K562 (cell line): ENCODE measurements around the gene SLBP. TPM values are rescaled to one million over a fixed set of nuclear protein-coding genes. Genes with fewer than 3 reads are reported as not detected.

Experiments used
- CREBBP ChIP-seq: IDR thresholded peaks from one replicate; pipeline ENCODE4 v1.6.1; 2012; ENCODE audit warnings: low read depth, mild to moderate bottlenecking, control low read depth, inconsistent platforms, low read length
- KAT7 ChIP-seq: sonication (generic); formaldehyde crosslinking; IDR thresholded peaks from 2 replicates; pipeline ENCODE4 v1.8.0; 2022; ENCODE audit warnings: missing genetic modification reagents, mild to moderate bottlenecking, borderline replicate concordance
- MCM2 ChIP-seq: fragments of 450-650 bp; IDR thresholded peaks from 2 replicates; pipeline ENCODE4 v1.6.1; 2017; ENCODE audit warnings: low read depth, mild to moderate bottlenecking
- NR2C2 ChIP-seq, 2 experiments: fragments of 200-800 bp in 1 of 2; sonication (Bioruptor generic) in 1 of 2; sonication (generic) in 1 of 2; formaldehyde crosslinking in 1 of 2; IDR thresholded peaks; 2 replicates each; pipeline versions ENCODE4 v1.6.1 to v1.8.0; 2016 to 2022; ENCODE audit warnings: mild to moderate bottlenecking in 1 of 2, missing compliant biosample characterization in 1 of 2, missing genetic modification characterization in 1 of 2, missing genetic modification reagents in 1 of 2
- POLR2AphosphoS2 ChIP-seq: IDR thresholded peaks from 2 replicates; pipeline ENCODE4 v1.6.1; 2012; ENCODE audit warnings: low read length, improper control_type of control experiment
- SUPT5H ChIP-seq: fragments of 450-650 bp; IDR thresholded peaks from 2 replicates; pipeline ENCODE4 v1.6.1; 2016
- TRIM28 ChIP-seq: fragments of 450-650 bp; IDR thresholded peaks from 2 replicates; pipeline ENCODE4 v1.6.1; 2017
- ZBTB12 ChIP-seq: fragments of 250-450 bp; sonication (Bioruptor Pico); IDR thresholded peaks from 2 replicates; pipeline ENCODE4 v1.4.0; 2020
- ZNF609 ChIP-seq: sonication (generic); formaldehyde crosslinking; IDR thresholded peaks from 2 replicates; pipeline ENCODE4 v1.8.1; 2023; ENCODE audit warnings: missing genetic modification reagents, mild to moderate bottlenecking, borderline replicate concordance
- polyA plus RNA-seq, 8 experiments: library from polyadenylated mRNA; depleted of rRNA in 4 of 8; stranded (reverse) in 5 of 8; unstranded in 3 of 8; fragments of >200 nt; fragmentation: Nextera tagmentation in 2 of 8; fragmentation: Illumina TruSeq in 1 of 8; extraction: Ambion mirVana in 2 of 8; extraction: Trizol in 1 of 8; gene quantifications; 2 replicates each; pipeline versions ENCODE4 v1.2.1 to v1.2.3, GENCODE V29; 2011 to 2014; ENCODE audit warnings: inconsistent platforms in 1 of 8, missing spikeins in 1 of 8
- total RNA-seq, 7 experiments: library from RNA; depleted of rRNA in 6 of 7; stranded (reverse); fragments of >200 nt in 6 of 7; fragmentation: Illumina TruSeq in 2 of 7; extraction: Trizol in 2 of 7; gene quantifications; 2 replicates each; pipeline versions ENCODE4 v1.2.1 to v1.2.3, GENCODE V29; 2011 to 2021; ENCODE audit warnings: low replicate concordance in 1 of 7
- TF ChIP-seq, protein P1 (sequence below): sonication (generic); formaldehyde crosslinking; IDR thresholded peaks from 2 replicates; pipeline ENCODE4 v1.8.0; 2022; ENCODE audit warnings: mild to moderate bottlenecking, missing genetic modification reagents
- TF ChIP-seq, protein P2 (sequence below), 3 experiments: fragments of 200-800 bp in 1 of 3; fragments of 250-450 bp in 1 of 3; fragments of 450-650 bp in 1 of 3; sonication (Bioruptor Pico) in 1 of 3; sonication (Bioruptor generic) in 1 of 3; formaldehyde crosslinking in 1 of 3; IDR thresholded peaks; 2 replicates each; pipeline versions ENCODE4 v1.6.1 to v1.8.0; 2016 to 2022; ENCODE audit warnings: mild to moderate bottlenecking in 2 of 3, missing genetic modification characterization in 2 of 3, missing compliant biosample characterization in 1 of 3, moderate library complexity in 1 of 3

The SLBP gene
- total and polyA plus RNA-seq, 9 of the 15 experiments (the other 6 are each of a cell fraction or from before 2014, with no cell fraction given): 49.4 to 221 (median 162) TPM

DNA sequence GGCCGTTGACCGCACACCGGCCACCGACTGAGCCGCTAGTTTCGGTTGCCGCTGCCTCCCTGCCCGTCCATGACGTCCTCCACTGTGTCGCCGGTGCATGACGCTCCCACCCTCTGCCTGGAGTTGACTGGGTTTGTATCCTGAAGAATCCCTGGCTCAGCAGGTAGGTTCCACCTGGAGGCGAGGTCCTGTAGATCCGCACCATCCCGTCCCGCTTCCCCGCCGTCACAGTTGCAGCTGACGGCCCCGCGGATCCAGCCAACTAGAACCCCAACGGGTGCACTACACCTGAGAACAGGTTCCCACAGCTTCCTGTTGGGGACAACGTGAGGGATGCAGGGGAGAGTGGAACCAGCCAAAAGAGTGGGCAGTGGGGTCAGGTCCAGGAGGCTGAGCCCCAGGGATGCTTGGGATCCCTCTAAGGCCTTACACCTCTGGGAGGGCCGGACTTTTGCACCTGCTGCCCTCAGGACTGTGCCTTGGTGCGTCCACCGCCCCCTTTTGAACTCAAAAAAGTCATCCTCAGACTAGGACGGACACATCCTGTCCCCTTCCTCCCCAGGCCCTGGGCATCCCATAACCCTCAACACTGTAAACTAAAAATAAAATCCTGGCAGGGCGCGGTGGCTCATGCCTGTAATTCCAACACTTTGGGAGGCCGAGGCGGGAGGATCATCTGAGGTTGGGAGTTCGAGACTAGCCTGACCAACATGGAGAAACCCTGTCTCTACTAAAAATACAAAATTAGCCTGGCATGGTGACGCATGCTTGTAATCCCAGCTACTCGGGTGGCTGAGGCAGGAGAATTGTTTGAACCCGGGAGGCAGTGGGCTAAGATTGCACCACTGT, 1.1 kb upstream of the SLBP start (continued):
- TF ChIP-seq ZNF609 (CRISPR knock-in tag): no peak
- peak; percentile 48; the same call in 1 of the 2 replicates for TF ChIP-seq SUPT5H
- TF ChIP-seq POLR2AphosphoS2: no peak
- peak; percentile 44; the same call in 1 of the 2 replicates for TF ChIP-seq ZBTB12 (CRISPR knock-in tag)
- TF ChIP-seq, protein P1, sequence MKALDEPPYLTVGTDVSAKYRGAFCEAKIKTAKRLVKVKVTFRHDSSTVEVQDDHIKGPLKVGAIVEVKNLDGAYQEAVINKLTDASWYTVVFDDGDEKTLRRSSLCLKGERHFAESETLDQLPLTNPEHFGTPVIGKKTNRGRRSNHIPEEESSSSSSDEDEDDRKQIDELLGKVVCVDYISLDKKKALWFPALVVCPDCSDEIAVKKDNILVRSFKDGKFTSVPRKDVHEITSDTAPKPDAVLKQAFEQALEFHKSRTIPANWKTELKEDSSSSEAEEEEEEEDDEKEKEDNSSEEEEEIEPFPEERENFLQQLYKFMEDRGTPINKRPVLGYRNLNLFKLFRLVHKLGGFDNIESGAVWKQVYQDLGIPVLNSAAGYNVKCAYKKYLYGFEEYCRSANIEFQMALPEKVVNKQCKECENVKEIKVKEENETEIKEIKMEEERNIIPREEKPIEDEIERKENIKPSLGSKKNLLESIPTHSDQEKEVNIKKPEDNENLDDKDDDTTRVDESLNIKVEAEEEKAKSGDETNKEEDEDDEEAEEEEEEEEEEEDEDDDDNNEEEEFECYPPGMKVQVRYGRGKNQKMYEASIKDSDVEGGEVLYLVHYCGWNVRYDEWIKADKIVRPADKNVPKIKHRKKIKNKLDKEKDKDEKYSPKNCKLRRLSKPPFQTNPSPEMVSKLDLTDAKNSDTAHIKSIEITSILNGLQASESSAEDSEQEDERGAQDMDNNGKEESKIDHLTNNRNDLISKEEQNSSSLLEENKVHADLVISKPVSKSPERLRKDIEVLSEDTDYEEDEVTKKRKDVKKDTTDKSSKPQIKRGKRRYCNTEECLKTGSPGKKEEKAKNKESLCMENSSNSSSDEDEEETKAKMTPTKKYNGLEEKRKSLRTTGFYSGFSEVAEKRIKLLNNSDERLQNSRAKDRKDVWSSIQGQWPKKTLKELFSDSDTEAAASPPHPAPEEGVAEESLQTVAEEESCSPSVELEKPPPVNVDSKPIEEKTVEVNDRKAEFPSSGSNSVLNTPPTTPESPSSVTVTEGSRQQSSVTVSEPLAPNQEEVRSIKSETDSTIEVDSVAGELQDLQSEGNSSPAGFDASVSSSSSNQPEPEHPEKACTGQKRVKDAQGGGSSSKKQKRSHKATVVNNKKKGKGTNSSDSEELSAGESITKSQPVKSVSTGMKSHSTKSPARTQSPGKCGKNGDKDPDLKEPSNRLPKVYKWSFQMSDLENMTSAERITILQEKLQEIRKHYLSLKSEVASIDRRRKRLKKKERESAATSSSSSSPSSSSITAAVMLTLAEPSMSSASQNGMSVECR (CRISPR knock-in tag): peak; percentile 87; the same call in 1 of the 2 replicates
- no peak for TF ChIP-seq MCM2
- TF ChIP-seq, protein P2, sequence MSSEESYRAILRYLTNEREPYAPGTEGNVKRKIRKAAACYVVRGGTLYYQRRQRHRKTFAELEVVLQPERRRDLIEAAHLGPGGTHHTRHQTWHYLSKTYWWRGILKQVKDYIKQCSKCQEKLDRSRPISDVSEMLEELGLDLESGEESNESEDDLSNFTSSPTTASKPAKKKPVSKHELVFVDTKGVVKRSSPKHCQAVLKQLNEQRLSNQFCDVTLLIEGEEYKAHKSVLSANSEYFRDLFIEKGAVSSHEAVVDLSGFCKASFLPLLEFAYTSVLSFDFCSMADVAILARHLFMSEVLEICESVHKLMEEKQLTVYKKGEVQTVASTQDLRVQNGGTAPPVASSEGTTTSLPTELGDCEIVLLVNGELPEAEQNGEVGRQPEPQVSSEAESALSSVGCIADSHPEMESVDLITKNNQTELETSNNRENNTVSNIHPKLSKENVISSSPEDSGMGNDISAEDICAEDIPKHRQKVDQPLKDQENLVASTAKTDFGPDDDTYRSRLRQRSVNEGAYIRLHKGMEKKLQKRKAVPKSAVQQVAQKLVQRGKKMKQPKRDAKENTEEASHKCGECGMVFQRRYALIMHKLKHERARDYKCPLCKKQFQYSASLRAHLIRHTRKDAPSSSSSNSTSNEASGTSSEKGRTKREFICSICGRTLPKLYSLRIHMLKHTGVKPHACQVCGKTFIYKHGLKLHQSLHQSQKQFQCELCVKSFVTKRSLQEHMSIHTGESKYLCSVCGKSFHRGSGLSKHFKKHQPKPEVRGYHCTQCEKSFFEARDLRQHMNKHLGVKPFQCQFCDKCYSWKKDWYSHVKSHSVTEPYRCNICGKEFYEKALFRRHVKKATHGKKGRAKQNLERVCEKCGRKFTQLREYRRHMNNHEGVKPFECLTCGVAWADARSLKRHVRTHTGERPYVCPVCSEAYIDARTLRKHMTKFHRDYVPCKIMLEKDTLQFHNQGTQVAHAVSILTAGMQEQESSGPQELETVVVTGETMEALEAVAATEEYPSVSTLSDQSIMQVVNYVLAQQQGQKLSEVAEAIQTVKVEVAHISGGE (CRISPR knock-in tag; IDR thresholded peaks at IDR 0.05): no peak; a peak in 1 of 6 replicates
- TF ChIP-seq KAT7: no peak; the same call in 1 of the 2 replicates
- TF ChIP-seq NR2C2 (CRISPR knock-in tag; IDR thresholded peaks at IDR 0.05): no peak
- peak; percentile 14; the same call in 1 of the 2 replicates for TF ChIP-seq NR2C2 (tag; IDR thresholded peaks at IDR 0.05)
- no peak for TF ChIP-seq TRIM28
- TF ChIP-seq CREBBP: no peak
